CD4-positive, alpha-beta T cell treated with Interleukin-21 for 1 hour (primary cell): ENCODE data around the gene SEMA4G.

Source experiments
- DNase-seq: peaks from one replicate; pipeline ENCODE4 v3.0.0-alpha.2; 2020

SEMA4G gene

DNA sequence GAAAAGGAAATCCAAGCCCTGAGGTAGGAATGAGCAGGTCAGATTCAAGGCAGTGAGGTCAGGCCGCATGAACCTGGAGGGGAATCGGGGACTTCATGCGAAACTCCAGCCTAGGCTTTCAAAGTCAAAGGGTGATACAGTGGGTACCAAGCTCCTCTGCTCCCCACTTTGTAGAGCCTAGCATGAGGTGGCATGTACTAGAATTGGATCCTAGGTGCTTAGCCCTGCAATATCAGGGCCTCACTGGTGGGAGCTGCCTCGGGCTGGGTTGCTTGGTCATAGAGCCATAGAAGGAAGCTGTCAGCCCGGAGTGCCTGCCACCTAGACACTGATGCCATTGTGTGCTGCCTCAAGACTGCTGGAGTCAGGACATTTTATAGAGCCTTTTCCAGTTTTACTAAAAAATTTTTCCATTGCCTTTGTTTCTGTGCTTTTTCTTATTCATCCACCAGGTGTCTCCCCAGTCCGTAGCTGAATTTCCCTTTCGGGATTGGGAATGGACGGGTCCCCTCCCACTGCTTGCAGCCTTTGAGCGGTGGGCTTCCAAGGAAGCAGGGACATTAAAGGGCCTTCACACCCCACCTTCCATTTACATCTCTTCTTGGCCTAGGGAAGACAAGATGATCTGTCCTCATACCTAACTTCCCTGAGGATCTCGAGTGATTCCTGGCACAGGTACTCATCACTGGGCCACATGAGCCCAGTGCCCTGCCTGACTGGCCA is 24.8 kb downstream of the SEMA4G start:
- no peak for DNase-seq

DNA sequence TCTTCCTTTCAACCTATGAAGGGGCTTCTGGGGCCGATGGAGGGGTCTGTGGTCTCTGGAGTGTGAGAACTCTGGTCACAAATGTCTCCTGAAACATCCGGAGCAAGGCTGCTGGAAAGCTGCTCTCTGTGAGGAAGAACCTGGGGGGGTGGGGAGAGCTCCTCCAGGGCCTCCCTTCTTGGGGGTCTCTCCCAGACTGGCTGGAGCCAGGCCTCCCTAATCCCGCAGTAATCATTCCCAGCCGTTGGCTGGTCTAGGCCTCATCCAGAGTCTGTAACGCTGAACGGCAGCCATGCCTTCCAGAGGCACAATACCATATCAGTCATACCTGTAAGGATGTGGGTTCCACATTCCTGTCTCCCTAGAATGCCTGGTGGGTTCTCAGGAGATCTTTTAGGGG is 25.9 kb downstream of the SEMA4G start:
- no peak for DNase-seq

- DNase-seq = peak; percentile 29
Measured at GRCh38 chr10:100996678-100997359, 27.5 kb downstream of the SEMA4G start.

- DNase-seq = peak; percentile 74
Measured at GRCh38 chr10:100997360-100998182, 28.3 kb downstream of the SEMA4G start.

DNA sequence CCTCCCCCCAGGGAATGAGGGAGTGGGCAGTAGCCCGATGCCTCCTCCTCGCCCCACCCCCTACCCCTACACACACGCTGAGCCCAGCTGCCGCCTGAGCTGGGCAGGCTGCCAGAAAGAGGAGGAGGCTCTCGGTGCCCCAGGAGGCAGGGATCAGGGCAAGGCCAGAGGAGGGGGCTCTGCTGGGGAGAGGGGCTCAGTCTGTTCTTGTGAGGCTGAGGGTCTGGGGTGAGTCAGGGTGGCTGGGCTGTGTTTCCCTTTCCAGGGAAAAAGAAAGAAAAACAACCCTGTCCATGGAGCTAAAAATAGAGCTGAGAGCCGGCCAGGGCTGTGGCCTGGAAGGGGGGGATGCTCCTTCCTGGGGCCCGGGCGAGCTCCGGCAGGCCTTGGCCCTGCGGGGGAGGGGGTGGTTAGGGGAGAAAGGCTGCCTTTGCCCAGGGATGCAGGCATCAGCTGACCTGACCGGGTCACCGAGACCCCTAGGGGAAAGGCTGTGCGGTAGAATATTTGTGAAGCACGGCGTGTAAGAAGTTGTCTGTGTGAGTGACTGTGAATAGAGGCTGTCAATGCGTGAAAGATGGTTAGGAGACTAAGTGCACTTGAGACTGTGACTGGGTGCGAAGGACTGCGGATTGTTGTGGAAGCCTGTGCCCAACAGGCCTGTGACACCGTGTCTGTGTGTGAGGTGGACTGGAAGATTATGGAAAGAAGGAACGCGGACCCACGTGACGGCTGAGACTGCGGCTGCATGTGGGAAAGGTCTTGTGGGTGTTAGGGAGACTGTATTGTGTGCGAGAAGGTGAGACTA is 29.1 kb downstream of the SEMA4G start:
- DNase-seq = peak; percentile 64

DNA sequence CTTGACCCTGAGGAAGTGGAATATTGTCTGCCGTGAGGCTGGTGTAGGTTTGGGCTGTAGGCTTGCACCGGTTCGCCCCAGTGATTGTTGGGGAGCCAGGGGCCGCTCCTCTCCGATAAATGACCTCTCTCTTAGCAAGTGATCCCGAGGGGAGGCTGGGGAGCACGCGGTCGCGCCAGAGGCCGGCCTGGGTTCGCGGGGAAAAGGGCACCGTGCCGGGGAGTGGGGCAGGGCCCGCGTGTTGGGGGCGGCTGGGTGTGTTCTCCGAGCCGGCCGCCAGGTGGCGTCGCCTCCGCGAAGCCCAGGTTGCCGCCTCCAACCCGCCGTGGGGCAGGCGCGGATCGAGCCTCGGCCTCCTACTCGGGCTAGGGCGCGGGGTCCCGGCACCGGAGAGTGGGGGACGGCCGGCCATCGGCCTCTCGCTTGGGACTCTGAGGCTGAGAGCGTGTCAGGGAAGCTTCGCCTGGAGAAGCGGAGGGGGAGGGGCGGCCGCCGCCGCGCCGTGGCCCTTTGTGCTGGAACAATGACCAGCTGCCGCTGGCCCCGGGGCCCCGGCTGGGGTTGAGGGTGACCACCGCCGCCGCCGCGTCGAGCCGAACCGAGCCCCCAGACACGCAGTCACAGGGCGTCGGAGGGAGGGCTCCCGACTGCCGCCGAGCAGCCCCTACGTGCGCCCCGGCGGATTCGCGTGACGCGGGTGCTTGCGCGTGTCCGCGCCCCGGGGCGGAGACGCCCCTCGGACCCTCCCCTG is 29.9 kb downstream of the SEMA4G start:
- peak; percentile 80 for DNase-seq

- no peak for DNase-seq
Measured at GRCh38 chr10:100999742-101000126, 30.4 kb downstream of the SEMA4G start, which contains the start of gene LZTS2. Gene LZTS2 (plus strand): TSS chr10:100999808. CDS start chr10:101002539, 2,731 bp downstream.

GRCh38 chr10:101000127-101000914 is 31.0 kb downstream of the SEMA4G start:
- DNase-seq = no peak

DNA sequence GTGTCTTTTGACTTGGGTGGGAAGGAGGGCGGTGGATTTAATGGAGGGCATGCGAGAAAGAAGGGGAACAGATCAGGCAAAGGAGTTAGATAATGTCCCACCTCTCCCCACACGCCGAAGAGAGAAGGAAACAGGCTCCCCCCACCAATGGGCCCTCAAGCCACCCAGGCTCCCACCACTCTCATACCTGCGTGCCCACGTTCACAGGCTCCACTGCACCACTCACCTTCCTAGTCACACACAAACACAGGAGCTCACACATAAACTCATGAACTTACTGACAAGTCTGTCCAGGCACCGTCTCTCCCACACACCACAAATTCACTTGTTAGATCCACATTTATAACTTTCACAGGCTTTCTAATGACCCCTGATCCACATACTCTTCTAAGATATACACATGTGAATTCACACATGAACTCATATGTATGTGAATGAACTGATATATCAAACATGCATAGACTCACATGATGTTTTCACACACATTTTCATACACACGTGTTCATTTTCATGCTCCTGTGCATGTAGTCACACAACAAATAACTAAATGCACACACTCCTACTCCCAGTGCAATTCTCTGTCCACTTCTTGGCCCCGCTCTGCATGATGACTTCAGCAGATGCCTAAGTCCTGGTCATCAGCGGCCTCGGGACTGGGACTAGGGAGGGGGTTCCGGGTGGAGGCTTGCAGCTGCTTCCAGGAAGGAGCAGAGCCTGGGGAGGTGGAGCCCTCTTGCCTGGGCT is 31.8 kb downstream of the SEMA4G start:
- no peak for DNase-seq

- no peak for DNase-seq
Measured at GRCh38 chr10:101001659-101002035, 32.3 kb downstream of the SEMA4G start.

DNA sequence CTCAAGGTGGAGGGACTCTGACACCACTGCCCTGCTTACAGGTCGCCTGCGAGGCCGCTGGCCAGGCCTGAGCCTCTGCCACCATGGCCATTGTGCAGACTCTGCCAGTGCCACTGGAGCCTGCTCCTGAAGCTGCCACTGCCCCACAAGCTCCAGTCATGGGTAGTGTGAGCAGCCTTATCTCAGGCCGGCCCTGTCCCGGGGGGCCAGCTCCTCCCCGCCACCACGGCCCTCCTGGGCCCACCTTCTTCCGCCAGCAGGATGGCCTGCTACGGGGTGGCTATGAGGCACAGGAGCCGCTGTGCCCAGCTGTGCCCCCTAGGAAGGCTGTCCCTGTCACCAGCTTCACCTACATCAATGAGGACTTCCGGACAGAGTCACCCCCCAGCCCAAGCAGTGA is 33.2 kb downstream of the SEMA4G start:
- no peak for DNase-seq

- no peak for DNase-seq
Measured at GRCh38 chr10:101003639-101004206, 34.4 kb downstream of the SEMA4G start.

GRCh38 chr10:101005361-101005760 is 36.1 kb downstream of the SEMA4G start:
- DNase-seq = no peak

GRCh38 chr10:101005869-101006567 is 36.7 kb downstream of the SEMA4G start:
- no peak for DNase-seq

DNA sequence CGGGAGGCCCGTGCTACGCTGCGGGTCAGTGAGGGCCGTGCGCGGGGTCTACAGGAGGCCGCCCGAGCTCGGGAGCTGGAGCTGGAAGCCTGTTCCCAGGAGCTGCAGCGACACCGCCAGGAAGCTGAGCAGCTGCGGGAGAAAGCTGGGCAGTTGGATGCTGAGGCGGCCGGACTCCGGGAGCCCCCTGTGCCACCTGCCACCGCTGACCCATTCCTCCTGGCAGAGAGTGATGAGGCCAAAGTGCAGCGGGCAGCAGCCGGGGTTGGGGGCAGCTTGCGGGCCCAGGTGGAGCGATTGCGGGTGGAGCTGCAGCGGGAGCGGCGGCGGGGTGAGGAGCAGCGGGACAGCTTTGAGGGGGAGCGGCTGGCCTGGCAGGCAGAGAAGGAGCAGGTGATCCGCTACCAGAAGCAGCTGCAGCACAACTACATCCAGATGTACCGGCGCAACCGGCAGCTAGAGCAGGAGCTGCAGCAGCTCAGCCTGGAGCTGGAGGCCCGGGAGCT is 37.3 kb downstream of the SEMA4G start:
- no peak for DNase-seq

DNA sequence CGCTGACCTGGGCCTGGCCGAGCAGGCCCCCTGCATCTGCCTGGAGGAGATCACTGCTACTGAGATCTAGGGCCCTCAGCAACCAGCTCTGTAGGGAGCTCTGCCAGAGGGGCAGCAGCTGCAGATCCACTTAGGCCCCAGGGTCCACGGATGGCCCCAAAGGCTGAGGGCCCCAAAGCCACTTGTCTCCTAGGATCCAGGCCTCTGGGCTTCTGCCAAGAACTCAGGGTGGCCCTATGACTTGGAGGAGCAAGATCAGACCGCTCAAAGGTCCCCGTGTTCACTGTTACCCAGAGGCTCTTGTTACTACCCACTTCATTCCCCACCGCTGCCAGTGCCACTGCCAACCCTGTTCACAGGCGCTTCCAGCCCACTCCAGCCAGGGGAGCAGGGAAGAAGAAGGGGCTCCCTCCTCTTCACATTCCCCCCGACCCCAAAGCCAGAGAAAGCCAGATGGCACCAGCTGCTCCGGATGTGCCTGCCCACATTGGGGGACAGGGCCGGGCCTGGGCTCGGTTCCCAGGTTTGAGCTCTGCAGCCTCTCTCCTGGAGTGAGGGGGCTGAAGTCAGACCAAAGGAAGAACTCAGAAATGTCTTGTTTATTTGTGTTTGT is 37.9 kb downstream of the SEMA4G start:
- DNase-seq = no peak

- no peak for DNase-seq
Measured at GRCh38 chr10:101007915-101008822, 38.9 kb downstream of the SEMA4G start.
